DND-41 (cell line): ENCODE data around the gene PCSK9.
A peak's percentile ranks its signal among the peaks of the same experiment; 100 is the strongest.

Experiments used
- EZH2 ChIP-seq: IDR thresholded peaks from 3 replicates; pipeline ENCODE4 v1.6.1; 2012; ENCODE audit warnings: borderline replicate concordance, low read depth, mild to moderate bottlenecking, moderate library complexity, low read length, inconsistent platforms; ENCODE audit not compliant: severe bottlenecking
- TF ChIP-seq, protein P1 (sequence below): IDR thresholded peaks from 2 replicates; pipeline ENCODE4 v1.5.1; 2012; ENCODE audit warnings: borderline replicate concordance, low read length, moderate library complexity, mild to moderate bottlenecking; ENCODE audit not compliant: poor library complexity, severe bottlenecking; ENCODE audit errors: extremely low read depth

DNA sequence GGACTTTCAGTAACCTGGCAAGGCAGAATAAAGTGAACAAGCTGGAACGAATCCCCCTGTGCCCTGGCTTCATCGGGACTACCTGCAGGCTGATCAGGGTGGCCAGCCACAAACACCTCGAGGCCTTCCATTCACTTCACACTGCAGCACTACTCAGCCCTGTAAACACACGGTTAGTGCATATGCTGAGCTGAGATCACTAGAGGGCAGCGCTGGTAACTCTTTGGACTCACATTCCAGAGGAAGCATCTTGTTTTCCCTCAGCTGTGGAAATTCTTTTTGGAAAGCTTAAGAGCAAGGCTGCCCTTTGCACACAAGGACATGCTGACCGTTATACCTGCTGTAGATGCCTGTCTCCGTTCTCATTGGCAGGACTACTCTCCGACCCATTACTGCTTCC, 32.1 kb downstream of the PCSK9 start:
- TF ChIP-seq, protein P1, sequence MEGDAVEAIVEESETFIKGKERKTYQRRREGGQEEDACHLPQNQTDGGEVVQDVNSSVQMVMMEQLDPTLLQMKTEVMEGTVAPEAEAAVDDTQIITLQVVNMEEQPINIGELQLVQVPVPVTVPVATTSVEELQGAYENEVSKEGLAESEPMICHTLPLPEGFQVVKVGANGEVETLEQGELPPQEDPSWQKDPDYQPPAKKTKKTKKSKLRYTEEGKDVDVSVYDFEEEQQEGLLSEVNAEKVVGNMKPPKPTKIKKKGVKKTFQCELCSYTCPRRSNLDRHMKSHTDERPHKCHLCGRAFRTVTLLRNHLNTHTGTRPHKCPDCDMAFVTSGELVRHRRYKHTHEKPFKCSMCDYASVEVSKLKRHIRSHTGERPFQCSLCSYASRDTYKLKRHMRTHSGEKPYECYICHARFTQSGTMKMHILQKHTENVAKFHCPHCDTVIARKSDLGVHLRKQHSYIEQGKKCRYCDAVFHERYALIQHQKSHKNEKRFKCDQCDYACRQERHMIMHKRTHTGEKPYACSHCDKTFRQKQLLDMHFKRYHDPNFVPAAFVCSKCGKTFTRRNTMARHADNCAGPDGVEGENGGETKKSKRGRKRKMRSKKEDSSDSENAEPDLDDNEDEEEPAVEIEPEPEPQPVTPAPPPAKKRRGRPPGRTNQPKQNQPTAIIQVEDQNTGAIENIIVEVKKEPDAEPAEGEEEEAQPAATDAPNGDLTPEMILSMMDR = peak; percentile 67
- no peak for TF ChIP-seq EZH2
